T1000 (cell line): ENCODE data around the gene EDN1.
A peak's percentile ranks its signal among the peaks of the same experiment; 100 is the strongest.

Experiments used
- DNase-seq: peaks from one replicate; lab custom pipeline; 2025; ENCODE audit warnings: mixed read lengths; lab: John Stamatoyannopoulos, UW

The EDN1 gene

DNA sequence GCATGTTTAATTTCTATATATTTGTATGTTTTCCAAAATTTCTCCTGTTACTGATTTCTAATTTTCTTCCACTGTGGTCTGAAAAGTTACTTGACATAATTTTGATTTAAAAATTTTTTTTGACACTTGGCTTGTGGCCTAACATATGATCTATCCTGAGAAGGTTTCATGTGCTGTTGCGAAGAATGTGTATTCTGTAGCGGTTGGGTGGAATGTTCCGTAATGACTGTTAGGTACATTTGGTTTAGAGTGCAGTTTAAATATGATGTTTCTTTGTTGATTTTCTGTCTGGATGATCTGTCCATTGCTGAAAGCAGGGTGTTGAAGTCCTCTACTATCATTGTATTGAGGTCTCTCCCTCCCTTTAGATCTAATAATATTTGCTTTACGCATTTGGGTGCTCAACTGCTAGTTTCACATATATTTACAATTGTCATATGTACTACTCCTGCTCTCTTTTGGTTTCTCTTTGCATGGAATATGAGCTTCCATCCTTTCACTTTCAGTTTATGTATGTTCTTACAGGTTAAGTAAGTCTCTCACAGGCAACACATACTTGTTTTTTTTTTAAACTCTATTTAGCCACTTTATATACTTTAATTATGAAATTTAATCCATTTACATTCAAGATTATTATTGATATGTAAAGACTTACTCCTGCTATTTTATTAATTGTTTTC lies 19.5 kb upstream of the EDN1 start:
- no peak for DNase-seq

DNA sequence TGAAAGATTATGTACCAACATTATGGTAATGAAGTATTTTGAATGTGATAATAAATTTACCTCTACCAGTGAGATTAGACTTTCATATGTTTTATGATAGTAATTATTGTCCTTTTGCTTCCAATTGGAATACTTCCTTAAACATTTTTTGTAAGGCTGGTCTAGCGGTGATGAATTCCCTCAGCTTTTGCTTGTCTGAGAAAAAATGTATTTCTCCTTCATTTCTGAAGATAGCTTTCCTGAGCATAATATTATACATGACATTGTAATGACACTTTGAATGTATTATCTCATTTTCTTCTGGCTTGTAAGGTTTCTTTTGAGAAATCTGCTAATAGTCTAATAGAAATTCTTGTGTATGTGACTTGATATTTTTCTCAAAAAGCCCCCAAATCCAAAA lies 18.6 kb upstream of the EDN1 start:
- no peak for DNase-seq

DNA sequence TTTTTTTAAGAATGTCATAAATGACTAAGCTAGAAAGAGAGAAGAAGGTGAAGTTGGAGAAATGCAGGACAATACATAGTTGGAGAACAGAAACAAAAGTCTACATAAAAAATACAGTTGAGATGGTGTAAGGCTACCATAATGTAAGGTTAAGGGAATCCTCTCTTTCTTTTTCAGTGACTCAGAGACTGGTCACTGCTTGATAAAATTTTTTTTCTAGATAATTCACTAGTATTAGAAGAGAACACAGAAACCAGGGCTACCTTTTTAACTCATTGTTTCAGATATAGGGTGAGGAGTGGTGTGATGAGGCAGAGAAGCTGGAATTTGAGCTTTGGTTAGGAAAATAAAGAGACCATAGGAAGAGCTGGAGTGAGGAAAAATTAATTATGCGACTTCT lies 18.2 kb upstream of the EDN1 start:
- DNase-seq: no peak

DNA sequence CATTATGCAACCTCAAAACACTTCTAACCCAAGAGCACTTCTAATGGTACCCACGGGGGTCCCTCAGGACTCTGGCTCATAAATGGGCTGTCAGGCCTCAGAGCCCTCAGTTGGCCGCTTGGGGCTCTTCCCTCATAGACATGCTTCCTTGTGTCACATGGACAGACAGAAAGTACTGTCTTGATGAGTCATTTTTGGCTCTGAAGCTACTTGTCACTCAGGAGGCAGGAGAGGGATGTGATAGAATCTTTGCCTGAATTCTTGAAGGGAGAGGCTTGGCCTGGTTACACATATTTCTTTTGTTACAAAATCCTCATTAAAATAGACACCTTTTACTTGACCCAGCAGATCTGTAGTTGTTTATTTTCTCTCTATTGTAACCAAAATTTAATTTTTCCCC lies 15.1 kb upstream of the EDN1 start:
- DNase-seq: no peak

DNA sequence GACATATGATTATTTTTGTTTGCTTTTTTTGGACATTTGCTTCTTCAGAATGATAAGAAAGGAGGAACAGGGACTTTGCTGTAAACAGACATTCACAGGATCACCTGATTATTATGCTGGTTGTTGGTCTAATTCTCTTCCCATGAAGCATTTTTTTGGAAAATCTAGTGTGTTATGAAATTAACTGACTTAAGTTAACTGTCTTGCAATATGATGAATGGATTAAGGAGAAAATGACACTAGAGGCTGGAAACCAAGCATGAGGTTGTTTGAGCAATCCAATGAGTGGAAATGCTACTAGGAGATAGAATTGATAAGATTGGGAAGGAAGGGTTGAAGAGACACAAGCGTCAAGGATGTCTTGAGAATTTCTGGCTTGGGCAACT lies 13.2 kb upstream of the EDN1 start:
- no peak for DNase-seq

DNA sequence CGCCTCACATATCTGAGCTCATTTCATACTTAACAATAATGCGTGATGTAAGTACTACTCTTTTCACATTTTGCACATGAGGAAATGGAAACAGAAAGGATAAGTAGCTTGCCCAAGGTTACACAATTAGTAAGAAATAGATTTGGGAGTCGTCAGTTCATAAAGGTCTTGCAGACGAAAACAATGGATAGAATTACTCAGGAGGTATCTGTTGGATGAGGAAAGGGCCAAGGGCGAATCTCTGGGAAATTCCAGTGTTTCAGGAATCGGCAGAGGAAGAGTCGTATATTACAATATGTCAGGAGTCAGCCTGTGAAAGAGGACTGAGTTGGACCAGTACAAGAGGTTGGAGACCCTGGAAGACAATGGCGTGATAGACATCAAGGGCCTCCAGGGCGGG lies 12.8 kb upstream of the EDN1 start:
- DNase-seq: no peak

DNA sequence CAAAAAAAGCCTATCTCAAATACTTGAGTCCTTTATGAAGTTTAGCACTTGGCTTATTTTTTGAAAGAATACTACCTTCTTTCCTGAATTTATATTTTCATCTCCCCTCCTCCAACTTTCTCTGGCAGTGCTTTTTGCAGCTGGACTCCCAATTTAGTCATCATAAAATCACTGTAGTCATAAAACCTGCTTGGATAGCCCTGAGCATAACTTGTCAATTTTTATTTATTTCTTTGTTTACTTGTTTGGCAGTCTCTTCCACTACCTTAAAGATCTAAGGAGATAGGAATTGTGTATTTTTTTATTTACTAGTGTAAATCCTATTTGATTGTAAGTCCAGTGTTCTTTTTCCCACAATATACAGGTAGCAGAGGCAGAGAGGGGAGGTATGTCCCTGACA lies 11.2 kb upstream of the EDN1 start:
- DNase-seq: no peak

DNA sequence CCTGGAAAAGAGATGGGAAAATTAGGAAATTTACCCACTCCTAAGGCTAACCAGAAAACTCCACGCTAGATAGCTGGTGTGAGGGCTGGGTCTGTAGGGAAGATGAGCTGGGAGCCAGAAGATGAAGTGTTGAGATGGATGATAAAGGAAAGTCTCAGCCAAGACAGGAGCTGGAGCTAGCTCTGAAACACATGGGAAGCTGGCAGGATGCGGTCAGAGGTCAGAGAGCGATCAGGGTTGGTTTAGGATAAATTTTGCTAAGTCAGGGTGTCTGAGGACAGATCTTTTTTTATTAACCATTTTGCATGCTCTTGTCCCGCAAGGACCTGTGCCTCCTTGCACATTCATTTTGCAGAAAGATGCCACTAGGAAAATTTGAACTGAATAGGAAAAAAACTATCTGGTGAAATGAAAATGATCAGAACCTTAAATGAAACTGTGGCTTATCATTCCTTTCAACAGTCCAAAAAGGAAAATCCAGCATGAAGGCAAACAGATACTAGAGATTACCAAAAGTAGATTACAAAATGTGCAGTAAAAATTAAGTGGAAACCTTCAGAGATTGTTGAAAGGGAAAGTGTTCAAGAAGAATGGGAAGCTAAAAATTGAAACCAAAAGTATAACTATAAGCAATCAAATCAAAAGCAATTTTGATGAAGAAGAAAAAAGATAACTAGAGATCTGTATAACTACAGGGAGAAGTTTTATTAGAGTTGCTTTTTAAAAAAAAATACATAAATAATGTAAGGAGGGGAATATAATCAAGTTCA lies 10.7 kb upstream of the EDN1 start:
- no peak for DNase-seq

DNA sequence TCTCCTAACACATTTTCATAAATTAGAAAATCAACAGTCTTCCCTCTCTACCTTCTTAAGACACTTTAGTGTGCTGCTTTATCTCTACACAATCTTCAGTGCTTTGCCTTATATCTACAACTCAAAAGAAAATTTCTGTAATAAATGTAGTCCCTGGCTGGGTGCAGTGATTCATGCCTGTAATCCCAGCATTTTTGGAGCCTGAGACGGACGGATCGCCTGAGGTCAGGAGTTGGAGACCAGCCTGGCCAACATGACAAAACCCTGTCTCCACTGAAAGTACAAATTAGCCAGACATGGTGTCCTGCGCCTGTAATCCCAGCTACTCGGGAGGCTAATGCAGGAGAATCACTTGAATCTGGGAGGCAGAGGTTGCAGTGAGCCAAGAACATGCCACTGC lies 9.7 kb upstream of the EDN1 start:
- peak; percentile 18 for DNase-seq

DNA sequence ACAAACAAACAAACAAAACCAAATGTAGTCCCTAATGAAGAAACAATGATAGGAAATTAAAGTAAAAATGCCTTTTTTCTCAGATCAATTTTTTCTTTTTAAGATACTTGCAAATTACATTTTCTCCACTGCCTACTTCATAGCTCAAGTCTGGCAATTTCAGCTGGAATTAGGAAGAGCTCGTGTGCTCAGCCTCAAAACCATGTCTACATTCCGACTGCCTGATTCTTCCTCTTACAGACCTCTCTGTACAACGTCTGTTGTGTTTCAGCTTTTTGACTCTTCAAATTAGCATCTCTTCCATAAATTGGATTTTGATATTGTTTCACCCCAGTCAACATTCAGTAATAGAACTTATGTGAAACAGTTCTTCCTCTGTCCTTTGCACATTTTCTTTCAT lies 9.3 kb upstream of the EDN1 start:
- no peak for DNase-seq

DNA sequence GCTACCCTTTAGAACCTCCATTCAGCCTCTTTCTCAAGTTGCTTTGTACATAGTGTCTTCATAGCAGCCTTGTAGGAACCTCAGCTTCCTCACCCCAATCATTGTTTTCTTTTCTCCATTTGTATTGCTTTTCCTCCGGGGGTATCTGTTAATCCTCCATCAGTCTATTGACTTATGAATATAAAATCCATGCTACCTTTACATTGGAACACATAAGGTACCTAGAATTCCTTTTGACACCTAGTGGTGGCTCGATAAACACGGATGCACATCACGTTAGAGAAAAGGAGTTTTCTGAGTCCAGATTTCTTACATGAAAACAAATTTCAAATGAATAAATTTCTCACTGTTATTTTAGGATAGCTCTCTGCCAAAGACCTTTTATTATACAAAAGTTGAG lies 6.3 kb upstream of the EDN1 start:
- no peak for DNase-seq

DNA sequence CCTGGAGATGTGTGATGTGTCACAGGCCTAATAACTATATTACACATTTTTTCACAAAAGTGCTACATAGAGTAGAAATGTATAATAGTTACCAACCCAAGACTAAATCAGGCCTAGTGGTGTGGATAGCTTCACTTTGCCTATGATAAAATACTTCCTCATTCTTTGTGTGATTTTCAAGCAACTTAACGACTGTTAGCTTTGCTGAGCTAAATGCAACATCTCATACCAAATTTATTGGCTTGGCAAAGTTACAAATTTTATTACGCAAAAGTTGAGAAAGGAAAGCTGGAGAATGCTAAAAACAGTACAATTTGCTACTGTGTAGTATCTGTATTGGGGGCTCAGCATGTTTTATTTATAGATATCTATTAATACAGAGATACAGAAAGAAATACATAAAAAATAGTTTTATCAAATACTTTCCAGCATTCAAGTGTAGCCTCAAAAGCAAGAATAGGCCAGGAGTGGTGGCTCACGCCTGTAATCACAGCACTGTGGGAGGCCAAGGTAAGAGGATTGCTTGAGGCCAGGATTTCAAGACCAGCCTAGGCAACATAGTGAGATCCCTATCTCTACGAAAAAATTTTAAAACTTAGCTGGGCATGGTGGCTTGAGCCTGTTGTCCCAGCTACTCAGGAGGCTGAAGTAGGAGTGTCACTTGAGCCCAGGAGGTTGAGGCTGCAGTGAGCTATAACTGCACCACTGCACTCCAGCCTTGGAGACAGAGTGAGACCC lies 3.6 kb upstream of the EDN1 start:
- DNase-seq: no peak

DNA sequence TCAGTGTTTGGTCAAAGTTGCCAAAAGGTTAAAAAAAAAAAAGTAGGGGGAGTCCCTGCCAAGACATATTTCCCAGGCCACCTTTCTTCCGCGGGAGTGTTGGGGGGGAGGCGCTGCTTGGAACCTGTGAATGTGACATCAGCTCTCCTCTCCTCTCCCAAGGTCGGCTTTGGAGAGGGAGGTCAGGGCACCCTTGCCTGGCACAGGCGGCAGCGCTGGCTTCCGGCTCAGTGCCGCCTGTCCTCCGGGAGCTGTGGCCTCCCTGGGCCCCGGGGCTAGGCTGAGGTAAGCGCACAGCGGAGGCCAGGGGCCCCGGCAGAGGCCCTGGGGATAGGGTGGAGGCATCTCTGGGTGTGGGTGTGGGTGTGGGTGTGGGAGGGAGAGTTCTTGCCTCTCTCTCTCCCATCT lies 1.9 kb upstream of the EDN1 start:
- DNase-seq: no peak

DNA sequence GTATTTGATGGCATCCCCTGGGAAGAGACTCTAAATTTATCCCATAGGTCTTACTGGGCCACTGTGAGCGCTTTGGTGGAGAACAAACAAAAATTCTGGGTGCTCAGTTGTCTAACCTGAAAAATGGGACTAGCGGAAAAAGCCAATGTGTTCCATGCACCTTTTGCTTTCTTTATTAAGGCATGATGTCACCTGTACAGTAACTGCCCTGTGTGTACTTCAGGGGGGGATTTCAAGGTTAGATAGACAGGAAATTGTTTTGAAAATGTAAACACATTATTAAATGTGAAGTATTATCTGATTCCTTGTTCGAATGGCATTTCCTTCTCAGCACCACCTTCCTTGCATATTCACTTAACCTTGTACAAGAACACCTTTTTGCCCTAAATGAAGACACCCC lies 1.2 kb upstream of the EDN1 start:
- no peak for DNase-seq

DNA sequence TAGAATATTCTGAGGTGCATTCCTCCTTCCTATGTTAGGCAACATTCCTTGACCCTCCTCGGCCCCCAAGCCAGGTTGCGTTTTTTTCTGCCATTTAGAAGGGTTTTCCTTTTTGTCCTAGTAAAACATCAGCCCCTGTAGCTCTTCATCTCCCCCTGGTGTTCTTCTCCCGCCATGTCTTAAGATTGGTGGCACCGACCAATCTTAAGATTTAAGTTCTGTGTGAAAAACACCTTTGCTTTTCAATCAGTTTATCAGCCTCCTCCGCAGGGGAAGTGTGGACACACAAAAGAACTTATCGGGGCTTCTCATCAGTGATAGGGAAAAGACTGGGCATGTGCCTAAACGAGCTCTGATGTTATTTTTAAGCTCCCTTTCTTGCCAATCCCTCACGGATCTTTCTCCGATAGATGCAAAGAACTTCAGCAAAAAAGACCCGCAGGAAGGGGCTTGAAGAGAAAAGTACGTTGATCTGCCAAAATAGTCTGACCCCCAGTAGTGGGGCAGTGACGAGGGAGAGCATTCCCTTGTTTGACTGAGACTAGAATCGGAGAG lies 719 bp upstream of the EDN1 start:
- peak; percentile 41 for DNase-seq

DNA sequence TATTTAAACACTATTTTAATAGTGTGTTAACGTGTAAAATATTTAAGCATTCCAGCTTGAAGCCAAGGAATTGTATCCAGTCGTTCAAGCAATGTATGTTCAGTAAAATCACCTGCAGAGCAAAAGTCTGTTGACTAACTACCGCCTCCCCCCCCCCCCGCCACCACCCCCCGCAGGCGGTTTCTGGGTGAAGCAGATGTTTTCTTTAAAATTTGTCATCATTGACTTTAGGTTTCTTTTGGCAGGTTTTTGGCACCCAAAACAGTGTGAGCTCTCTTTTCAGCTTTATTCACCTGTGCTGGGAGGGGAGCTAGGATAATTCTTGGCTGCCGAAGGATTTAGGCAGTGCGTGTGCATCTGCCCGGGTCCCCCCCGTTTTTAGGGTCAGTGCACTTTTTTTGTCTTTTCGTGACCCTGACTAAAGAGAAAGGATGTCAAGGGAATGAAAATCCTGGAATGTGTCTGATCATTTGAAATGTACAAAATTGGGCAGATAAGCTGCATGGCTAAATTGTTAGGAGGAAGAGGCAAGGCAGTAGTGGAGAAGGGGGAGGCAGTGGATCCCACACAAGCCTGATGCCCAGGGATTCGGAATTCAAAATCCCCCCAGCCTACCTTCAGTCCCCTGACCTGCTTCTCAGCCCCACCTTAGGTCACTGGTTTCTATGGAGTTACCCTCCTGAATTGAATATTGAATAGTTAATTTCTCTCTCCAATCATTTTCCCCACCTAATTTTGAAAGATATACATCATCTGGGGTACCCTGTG lies 1.1 kb downstream of the EDN1 start:
- DNase-seq: no peak

DNA sequence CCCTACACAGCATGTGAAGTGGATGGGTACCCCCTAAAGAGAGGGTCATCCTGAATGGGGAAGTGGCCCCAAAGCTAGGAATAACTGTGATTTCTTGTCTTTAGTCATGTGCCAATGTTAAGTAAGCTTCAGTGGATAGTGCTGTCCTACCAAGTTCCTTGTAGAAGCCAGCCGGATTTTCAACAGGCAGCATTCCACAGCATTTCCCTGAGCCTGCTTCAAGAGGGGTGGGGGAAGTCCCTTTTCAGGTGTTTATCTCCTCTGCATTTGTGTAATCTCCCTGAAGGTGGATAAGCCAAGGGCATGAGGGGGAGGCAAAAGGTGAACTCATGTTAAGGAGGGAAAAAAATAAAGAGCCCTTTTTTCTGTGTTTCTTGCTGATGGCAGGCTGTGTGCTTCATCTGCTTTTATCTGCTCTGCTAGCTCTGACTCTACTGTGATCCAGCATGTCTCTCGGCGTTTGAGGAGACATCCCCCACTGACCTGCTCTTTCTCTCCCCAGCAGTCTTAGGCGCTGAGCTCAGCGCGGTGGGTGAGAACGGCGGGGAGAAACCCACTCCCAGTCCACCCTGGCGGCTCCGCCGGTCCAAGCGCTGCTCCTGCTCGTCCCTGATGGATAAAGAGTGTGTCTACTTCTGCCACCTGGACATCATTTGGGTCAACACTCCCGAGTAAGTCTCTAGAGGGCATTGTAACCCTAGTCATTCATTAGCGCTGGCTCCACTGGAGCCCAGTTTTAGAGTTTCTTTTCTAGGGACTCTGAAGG lies 1.9 kb downstream of the EDN1 start:
- DNase-seq: peak; percentile 20

DNA sequence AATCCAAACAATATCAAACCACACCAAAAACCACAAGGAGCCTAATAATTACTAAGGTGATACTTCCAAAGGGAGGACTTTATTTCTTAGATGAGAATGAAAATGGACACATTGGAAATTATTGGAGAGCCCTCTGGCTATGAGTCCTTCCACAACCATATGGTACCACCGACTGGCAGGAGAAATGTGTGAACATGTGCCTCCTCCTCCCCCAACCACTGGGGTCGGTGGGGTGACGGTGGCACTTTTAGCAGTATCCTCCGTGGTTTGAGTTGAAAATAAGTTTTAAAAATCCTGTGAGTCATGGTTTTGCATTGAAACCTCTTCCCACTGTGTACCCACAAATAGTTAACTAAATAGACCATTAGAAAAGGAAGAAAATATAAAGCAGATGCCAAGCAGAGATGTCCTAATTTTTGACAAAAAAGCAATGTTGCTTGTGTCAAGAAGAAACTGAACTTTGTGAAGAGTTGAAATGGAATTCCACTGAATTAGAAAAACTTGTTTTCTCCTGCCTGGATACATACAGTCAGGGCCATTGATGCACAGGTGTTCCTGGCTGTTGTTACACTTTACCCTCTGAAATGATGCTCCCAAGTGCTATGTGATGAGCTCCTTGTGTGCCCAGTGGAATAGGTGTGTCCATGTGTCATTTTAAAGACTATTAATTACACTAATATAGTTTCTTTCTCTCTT lies 3.2 kb downstream of the EDN1 start:
- no peak for DNase-seq

DNA sequence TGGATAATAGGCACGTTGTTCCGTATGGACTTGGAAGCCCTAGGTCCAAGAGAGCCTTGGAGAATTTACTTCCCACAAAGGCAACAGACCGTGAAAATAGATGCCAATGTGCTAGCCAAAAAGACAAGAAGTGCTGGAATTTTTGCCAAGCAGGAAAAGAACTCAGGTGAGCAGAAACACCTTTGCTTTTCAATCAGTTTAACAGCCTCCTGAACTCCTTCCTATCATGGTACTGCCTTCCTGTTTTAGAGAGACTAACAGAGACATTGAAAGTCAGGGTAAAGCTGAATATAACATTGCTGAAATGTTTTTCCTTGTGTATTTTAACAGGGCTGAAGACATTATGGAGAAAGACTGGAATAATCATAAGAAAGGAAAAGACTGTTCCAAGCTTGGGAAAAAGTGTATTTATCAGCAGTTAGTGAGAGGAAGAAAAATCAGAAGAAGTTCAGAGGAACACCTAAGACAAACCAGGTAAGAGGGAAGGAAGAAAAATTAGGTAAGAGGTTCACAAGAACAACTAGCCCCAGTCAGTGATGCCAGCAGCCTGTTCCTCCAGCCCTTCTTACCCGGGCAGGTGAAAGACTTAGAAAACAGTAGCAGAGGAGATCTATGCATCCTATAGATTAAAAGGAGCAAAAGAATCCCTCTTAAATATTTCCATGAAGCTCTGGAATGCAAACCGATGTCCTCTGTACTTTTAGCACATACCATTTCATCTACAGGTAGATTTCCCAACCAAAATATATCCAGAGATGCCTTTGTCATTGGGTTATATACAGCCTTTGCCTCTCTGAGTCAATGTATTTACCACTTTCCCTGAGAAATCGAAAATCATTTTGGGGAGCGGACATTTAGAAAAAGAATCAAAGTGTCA lies 4.0 kb downstream of the EDN1 start:
- DNase-seq: no peak
